ENCODE results near the gene GALNTL6.

DNA sequence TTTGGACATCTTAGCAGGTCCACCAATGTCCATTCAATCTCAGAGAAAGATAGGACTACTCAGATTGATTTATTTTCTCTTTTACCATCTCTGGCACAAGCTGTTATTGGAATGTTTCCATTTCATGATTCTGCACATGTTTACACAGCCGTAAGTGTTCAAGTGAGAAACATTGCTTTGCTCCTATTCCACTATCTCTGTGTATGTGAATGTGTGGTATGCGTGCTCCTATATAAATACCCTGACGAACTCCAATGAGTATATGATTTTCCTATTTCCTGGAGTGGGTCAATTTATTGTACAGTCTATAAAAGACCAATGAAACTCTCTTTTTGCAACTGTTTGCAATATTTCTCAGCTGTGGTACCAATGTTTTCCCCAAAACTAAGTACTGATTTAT, 1134.4 kb downstream of the GALNTL6 start:
- TF ChIP-seq, protein P1, sequence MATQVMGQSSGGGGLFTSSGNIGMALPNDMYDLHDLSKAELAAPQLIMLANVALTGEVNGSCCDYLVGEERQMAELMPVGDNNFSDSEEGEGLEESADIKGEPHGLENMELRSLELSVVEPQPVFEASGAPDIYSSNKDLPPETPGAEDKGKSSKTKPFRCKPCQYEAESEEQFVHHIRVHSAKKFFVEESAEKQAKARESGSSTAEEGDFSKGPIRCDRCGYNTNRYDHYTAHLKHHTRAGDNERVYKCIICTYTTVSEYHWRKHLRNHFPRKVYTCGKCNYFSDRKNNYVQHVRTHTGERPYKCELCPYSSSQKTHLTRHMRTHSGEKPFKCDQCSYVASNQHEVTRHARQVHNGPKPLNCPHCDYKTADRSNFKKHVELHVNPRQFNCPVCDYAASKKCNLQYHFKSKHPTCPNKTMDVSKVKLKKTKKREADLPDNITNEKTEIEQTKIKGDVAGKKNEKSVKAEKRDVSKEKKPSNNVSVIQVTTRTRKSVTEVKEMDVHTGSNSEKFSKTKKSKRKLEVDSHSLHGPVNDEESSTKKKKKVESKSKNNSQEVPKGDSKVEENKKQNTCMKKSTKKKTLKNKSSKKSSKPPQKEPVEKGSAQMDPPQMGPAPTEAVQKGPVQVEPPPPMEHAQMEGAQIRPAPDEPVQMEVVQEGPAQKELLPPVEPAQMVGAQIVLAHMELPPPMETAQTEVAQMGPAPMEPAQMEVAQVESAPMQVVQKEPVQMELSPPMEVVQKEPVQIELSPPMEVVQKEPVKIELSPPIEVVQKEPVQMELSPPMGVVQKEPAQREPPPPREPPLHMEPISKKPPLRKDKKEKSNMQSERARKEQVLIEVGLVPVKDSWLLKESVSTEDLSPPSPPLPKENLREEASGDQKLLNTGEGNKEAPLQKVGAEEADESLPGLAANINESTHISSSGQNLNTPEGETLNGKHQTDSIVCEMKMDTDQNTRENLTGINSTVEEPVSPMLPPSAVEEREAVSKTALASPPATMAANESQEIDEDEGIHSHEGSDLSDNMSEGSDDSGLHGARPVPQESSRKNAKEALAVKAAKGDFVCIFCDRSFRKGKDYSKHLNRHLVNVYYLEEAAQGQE (IDR thresholded peaks at IDR 0.05; ENCODE audit: insufficient replicate concordance, low read depth), result no peak
- TF ChIP-seq, protein P2, sequence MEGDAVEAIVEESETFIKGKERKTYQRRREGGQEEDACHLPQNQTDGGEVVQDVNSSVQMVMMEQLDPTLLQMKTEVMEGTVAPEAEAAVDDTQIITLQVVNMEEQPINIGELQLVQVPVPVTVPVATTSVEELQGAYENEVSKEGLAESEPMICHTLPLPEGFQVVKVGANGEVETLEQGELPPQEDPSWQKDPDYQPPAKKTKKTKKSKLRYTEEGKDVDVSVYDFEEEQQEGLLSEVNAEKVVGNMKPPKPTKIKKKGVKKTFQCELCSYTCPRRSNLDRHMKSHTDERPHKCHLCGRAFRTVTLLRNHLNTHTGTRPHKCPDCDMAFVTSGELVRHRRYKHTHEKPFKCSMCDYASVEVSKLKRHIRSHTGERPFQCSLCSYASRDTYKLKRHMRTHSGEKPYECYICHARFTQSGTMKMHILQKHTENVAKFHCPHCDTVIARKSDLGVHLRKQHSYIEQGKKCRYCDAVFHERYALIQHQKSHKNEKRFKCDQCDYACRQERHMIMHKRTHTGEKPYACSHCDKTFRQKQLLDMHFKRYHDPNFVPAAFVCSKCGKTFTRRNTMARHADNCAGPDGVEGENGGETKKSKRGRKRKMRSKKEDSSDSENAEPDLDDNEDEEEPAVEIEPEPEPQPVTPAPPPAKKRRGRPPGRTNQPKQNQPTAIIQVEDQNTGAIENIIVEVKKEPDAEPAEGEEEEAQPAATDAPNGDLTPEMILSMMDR (IDR thresholded peaks at IDR 0.05; ENCODE audit: insufficient read depth, low read length), result no peak
- TF ChIP-seq POLR2AphosphoS5 (IDR thresholded peaks at IDR 0.05; ENCODE audit: low read depth) (no peak), GABPA (IDR thresholded peaks at IDR 0.05; ENCODE audit: low read depth) (no peak), SPI1 (IDR thresholded peaks at IDR 0.05; ENCODE audit: borderline replicate concordance, low read depth) (no peak)

Measured in HL-60 (cell line).